Endodermal cell (in vitro differentiated cells): ENCODE results near the gene APC. TPM values are rescaled to one million over a fixed set of nuclear protein-coding genes. Genes with fewer than 3 reads are reported as not detected.

ENCODE experiments used
- total RNA-seq, 2 donors: library from RNA; stranded (reverse); fragmentation: NEBNext Ultra II Directional in 1 of 2; extraction: Animal tissue kit (Norgen Biotek cat#: 25700) in 1 of 2; gene quantifications; 2 replicates in 1 of 2; 3 replicates in 1 of 2; pipeline ENCODE4 v1.2.1, GENCODE V29; 2021

APC gene
- total RNA-seq, 2 donors from 2014 or later = 66.3 to 87.6 TPM

Other genes with a start within 250 kb of the APC start
- 10 to 100 TPM; 65.4 to 65.7 TPM for gene SRP19, start 123.4 kb downstream of the APC start, total RNA-seq
- gene REEP5, start 184.3 kb downstream of the APC start, total RNA-seq = 10 to 100 TPM; 42.1 to 42.3 TPM
- gene DCP2, start 238.9 kb downstream of the APC start, total RNA-seq = 100 to 1,000 TPM; 152 to 154 TPM